HPDE6-E6E7 (cell line): ENCODE data around the gene C16orf86.
"Not testable (repeated sequence)": the region's sequence is repeated elsewhere in the genome, so short reads cannot be mapped to it uniquely, and the experiment has no call there.

Source experiments
- DNase-seq: peaks from one replicate; pipeline ENCODE4 v3.0.0; 2011; ENCODE audit warnings: missing footprints; ENCODE audit errors: extremely low spot score

The C16orf86 gene

GRCh38 chr16:67693517-67694285 is 27.1 kb downstream of the C16orf86 start:
- not testable (repeated sequence) for DNase-seq

- DNase-seq, result no peak
Measured at GRCh38 chr16:67694611-67695010, 28.0 kb downstream of the C16orf86 start.

- no peak for DNase-seq
Measured at GRCh38 chr16:67697422-67698185, 31.0 kb downstream of the C16orf86 start.

GRCh38 chr16:67699265-67699664 is 32.7 kb downstream of the C16orf86 start:
- no peak for DNase-seq

DNA sequence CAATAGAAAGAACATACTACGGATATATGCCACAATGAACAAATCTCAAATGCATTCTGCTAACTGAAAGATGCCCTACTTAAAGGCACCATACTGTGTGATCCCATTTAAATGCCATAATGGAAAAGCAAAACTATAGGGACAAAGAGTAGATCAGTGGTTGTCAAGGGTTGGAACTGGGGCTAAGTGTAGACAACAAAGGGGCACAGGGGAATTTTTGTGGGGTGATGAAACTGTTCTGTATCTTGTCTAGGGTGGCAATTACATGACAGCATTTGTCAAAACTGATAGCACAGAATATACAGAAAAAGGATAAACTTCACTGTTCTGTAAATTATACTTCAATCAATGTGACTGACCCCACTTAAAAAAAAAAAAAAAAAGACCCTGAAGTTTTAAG is 34.8 kb downstream of the C16orf86 start:
- DNase-seq, result no peak

DNA sequence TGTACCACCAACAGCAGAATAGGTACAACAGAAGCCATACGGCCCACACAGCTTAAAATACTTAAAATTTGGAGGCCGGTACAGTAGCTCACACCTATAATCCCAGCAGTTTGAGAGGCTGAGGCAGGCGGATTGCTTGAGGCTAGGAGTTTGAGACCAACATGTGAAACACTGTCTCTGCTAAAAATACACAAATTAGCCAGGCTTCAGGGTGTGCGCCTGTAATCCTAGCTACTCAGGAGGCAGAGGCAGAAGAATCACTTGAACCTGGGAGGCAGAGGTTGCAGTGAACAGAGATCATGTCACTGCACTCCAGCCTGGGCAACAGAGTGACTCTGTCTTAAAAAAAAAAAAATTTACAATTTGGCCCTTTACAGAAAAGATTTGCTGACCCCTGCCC is 35.5 kb downstream of the C16orf86 start:
- no peak for DNase-seq

DNA sequence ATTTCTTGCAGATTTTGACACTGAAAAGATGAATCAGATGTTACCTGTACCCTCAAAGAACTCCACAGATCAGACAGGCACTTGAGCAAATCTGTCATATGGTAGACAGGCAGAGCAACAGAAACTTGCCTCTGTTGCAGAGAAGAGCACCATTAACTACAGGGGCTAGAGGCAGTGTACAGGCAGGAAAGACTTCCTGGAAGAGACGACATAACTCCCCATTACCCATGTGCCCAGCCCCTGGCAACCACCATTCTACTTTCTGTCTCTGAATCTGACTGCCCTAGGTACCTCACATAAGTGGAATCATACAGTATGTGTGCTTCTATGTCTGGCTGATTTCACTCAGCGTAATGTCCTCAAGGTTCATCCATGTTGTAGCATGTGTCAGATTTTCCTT is 37.0 kb downstream of the C16orf86 start:
- no peak for DNase-seq

- no peak for DNase-seq
Measured at GRCh38 chr16:67704110-67704509, 37.5 kb downstream of the C16orf86 start.

DNA sequence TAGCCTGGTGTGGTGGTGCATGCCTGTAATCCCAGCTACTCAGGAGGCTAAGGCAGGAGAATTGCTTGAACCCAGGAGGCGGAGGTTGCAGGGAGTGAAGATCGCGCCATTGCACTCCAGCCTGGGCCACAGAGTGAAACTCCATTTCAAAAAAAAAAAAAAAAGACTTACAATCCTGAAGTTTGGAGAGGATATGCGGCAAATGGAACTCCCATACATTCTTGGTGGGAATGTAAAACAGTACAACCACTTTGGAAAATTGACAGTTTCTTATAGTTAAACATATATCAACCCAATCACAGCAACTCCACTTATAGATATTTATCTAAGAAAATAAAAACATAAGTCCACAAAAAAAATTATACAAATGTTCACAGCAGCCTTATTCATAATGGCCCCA is 40.6 kb downstream of the C16orf86 start:
- no peak for DNase-seq

GRCh38 chr16:67707790-67708189 is 41.2 kb downstream of the C16orf86 start:
- no peak for DNase-seq

DNA sequence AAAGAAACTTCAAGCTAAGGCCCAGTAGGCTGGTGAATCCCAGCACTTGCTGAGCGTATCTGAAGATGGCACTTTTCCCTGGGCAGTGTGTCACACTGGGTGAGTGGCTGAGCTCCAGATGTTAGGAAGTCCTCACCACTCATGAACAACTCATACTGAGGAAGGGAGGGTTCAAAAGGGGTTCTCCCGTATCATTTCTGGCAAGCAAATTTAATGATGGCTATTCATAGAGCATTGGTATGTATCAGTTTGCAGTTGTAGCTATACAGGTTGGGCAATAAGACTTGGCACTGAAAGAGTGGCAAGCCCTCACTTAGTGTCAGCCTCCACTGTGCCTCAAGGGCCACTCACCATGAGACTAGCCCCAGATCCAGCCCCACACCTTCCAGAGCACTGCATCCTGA is 41.8 kb downstream of the C16orf86 start:
- DNase-seq, result no peak

- DNase-seq, result no peak
Measured at GRCh38 chr16:67709050-67709449, 42.4 kb downstream of the C16orf86 start.

- DNase-seq, result no peak
Measured at GRCh38 chr16:67710607-67711006, 44.0 kb downstream of the C16orf86 start.

DNA sequence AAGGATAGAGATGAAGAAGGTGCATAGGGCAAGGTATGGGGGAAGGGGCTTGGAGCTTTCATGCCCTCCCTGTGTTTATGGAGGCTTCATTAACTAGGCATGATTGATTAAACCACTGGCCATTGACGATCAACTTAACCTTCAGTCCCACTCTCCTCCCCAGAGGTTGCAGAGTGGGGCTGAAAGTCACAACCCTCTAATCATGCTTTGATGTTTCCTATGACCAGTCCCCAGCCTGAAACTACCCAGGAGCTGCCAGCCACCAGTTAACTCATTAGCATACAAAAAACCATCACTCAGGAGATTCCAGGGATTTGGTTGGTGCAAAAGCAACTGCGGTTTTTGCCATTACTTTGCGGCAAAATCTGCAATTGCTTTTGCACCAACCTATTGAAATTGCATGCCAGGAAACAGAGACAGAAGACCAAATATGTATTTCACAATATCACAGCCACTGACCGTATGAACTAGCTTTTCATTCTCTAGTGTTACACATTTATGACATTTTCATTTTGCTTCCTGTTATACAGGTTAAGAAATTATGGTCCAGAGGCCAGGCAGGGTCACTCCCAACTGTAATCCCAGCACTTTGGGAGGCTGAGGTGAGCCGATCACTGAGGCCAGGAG is 47.1 kb downstream of the C16orf86 start:
- DNase-seq, result no peak

DNA sequence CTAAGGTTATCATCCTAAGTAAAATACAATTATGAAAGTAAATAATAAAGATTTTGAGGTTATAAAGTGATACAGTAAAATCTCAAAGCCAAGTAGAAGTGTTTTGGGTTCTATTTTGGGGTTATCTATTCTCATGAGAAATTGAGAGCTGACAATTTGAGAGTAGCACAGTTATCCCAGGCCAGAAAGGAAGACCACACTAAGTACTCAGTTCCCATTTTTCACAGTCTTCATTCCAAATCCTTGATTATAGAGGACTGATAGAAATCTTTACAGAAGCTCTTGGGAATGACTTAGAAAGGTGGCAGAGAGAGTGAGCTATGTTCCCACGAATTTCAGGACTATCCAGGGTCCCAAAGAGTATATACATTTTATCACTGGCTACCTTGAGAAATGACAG is 47.9 kb downstream of the C16orf86 start:
- no peak for DNase-seq

DNA sequence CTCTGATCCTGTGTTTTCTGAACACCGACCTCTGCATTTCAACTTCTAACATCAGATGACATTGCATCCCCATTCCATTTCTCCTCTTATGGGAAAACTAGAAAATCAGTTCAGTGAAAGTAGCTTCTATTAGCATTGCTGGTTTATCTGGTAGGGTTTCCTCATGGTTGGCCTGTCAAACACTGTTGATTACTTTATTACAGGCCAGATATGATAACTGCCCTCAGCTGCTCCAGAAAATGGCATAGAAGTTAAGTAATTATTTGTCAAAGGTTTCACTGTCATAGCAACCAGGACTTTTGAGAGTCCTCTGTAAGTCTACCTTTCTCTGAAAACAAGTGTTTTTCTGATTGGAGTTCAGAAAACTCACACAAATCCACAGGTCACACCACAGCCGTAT is 49.5 kb downstream of the C16orf86 start:
- no peak for DNase-seq
